Measurements from ENCODE around the gene IL25.

IL25 gene

DNA sequence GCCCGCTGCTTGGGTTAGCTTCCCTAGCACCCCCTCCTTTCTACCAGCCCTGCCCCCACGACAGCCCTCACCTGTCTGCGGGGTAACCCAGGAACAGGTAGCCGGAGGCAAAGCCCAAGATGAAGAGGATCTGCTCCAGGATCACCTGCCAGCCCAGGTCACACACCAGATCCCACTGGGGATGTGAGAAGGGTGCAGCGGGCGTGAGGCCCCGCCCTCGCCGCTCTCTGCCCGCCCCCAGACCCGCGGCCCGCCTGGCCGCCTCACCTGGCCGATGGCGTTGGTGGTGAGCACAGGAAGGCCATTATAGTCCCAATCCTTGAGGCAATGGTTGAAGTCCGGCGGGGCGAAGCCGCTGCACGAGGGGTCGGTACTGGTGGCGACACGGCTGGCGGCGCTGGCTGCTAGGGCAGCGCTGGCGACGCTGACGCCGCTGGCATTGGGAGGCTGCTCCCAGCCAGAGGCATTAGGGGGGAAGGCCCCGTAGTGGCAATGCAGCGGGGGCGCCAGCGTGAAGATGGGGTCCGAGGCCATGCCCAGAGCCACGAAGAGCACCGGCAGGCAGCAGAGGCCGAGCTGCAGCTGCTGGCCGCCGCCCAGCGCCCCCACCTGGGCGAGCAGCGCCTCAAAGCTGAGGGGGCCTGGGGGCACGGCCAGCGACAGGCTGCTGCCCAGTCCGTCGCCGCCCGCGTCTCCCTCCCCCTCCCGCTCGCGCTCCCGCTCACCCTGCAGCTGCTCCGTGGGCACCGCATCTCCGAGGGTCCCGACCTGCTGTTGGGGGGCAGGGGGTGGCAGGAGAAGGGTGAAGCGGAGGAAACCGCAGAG, 20.7 kb upstream of the IL25 start:
- no peak for TF ChIP-seq EZH2 (IDR thresholded peaks at IDR 0.05; ENCODE audit: borderline replicate concordance, low read length)
- no peak for TF ChIP-seq CTCF (IDR thresholded peaks at IDR 0.05; ENCODE audit: low read length)
- no peaks in the 10 kb centered on the region for H3K79me2 ChIP-seq (ENCODE audit: insufficient read depth, low read length)
- no peak overlapping the region for H3K4me2 ChIP-seq (ENCODE audit: low read length)
- no peaks in the 10 kb centered on the region for H3K9me3 ChIP-seq (ENCODE audit: low read length)
- no peaks in the 10 kb centered on the region for H3K36me3 ChIP-seq (ENCODE audit: insufficient read depth, low read length)
- no peak overlapping the region for H3K9ac ChIP-seq (ENCODE audit: low read length)
- H3K4me1 ChIP-seq (ENCODE audit: insufficient read depth, low read length, severe bottlenecking): no peaks in the 10 kb centered on the region
- H3K27ac ChIP-seq (ENCODE audit: low read depth, low read length, poor library complexity, severe bottlenecking): no peak overlapping the region
- no peaks in the 10 kb centered on the region for H3K27me3 ChIP-seq (ENCODE audit: insufficient read depth, low read length)
- H3F3A ChIP-seq (ENCODE audit: insufficient read depth, low read length): no peaks in the 10 kb centered on the region
- no peaks in the 10 kb centered on the region for H4K20me1 ChIP-seq (ENCODE audit: insufficient read depth, low read length)
- no peaks in the 10 kb centered on the region for H3K9me2 ChIP-seq (ENCODE audit: low read depth, low read length)
- H2AFZ ChIP-seq (ENCODE audit: low read length): no peak overlapping the region
- no peak overlapping the region for H3K4me3 ChIP-seq (ENCODE audit: low read depth, low read length, poor library complexity, severe bottlenecking)

- H3K36me3 ChIP-seq (ENCODE audit: insufficient read depth, low read length): no peaks in the 10 kb centered on the region
- H3K27ac ChIP-seq (ENCODE audit: low read depth, low read length, poor library complexity, severe bottlenecking): no peak within 1 kb of the TSS
- no peak within 1 kb of the TSS for H3K4me3 ChIP-seq (ENCODE audit: low read depth, low read length, poor library complexity, severe bottlenecking)
- no peaks in the 10 kb centered on the region for H3K4me1 ChIP-seq (ENCODE audit: insufficient read depth, low read length, severe bottlenecking)
- no peaks in the 10 kb centered on the region for H3K9me2 ChIP-seq (ENCODE audit: low read depth, low read length)
- H3K27me3 ChIP-seq (ENCODE audit: insufficient read depth, low read length): no peaks in the 10 kb centered on the region
- no peaks in the 10 kb centered on the region for H3K79me2 ChIP-seq (ENCODE audit: insufficient read depth, low read length)
- no peak within 1 kb of the TSS for H3K4me2 ChIP-seq (ENCODE audit: low read length)
- H3F3A ChIP-seq (ENCODE audit: insufficient read depth, low read length): no peaks in the 10 kb centered on the region
- no peak within 1 kb of the TSS for H3K9ac ChIP-seq (ENCODE audit: low read length)
- no peak within 1 kb of the TSS for H2AFZ ChIP-seq (ENCODE audit: low read length)
- TF ChIP-seq CTCF (IDR thresholded peaks at IDR 0.05; ENCODE audit: low read length) (no peak), EZH2 (IDR thresholded peaks at IDR 0.05; ENCODE audit: borderline replicate concordance, low read length) (no peak)
- H3K9me3 ChIP-seq (ENCODE audit: low read length): no peaks in the 10 kb centered on the region
- no peaks in the 10 kb centered on the region for H4K20me1 ChIP-seq (ENCODE audit: insufficient read depth, low read length)
Measured at GRCh38 chr14:23352506-23353432, 19.8 kb upstream of the IL25 start, which contains the start of gene SLC22A17. Gene SLC22A17 (minus strand): TSS chr14:23352887.

GRCh38 chr14:23353433-23353780, 19.2 kb upstream of the IL25 start:
- Histone ChIP-seq H2AFZ (ENCODE audit: low read length) (no peak overlapping the region), H3K36me3 (ENCODE audit: insufficient read depth, low read length) (no peaks in the 10 kb centered on the region), H3K4me1 (ENCODE audit: insufficient read depth, low read length, severe bottlenecking) (no peaks in the 10 kb centered on the region), H3K9ac (ENCODE audit: low read length) (no peak overlapping the region), H3F3A (ENCODE audit: insufficient read depth, low read length) (no peaks in the 10 kb centered on the region), H4K20me1 (ENCODE audit: insufficient read depth, low read length) (no peaks in the 10 kb centered on the region), H3K9me3 (ENCODE audit: low read length) (no peaks in the 10 kb centered on the region), H3K27me3 (ENCODE audit: insufficient read depth, low read length) (no peaks in the 10 kb centered on the region), H3K4me3 (ENCODE audit: low read depth, low read length, poor library complexity, severe bottlenecking) (no peak overlapping the region), H3K27ac (ENCODE audit: low read depth, low read length, poor library complexity, severe bottlenecking) (no peak overlapping the region), H3K4me2 (ENCODE audit: low read length) (no peak overlapping the region), H3K79me2 (ENCODE audit: insufficient read depth, low read length) (no peaks in the 10 kb centered on the region), H3K9me2 (ENCODE audit: low read depth, low read length) (no peaks in the 10 kb centered on the region)
- no peak for TF ChIP-seq EZH2 (IDR thresholded peaks at IDR 0.05; ENCODE audit: borderline replicate concordance, low read length)
- TF ChIP-seq CTCF (IDR thresholded peaks at IDR 0.05; ENCODE audit: low read length): no peak

All from OCI-LY1 (cell line).